Measurements from ENCODE around the gene RIF1. TPM values are rescaled to one million over a fixed set of nuclear protein-coding genes. Genes with fewer than 3 reads are reported as not detected.
A peak's percentile ranks its signal among the peaks of the same experiment; 100 is the strongest.

RIF1 gene
- total RNA-seq, 1 experiment from 2014 or later: 123 TPM

- H3K56ac ChIP-seq (ENCODE audit: insufficient read length, low read depth, low read length): no peak overlapping the region
- H3K14ac ChIP-seq (ENCODE audit: insufficient read depth, low read length): no peak overlapping the region
- H2BK120ac ChIP-seq (ENCODE audit: low read depth, low read length, poor library complexity, severe bottlenecking): no peak overlapping the region
- WGBS (ENCODE audit: extremely low coverage, insufficient read length, low lambda C conversion rate): no CpG with 5 or more reads among the region's 4 CpGs
- no peak for DNase-seq
- no peaks in the 10 kb centered on the region for H3K27me3 Mint-ChIP-seq (ENCODE audit: low read depth)
- H3K9me3 Mint-ChIP-seq: no peaks in the 10 kb centered on the region
- no peak overlapping the region for H2BK15ac ChIP-seq (ENCODE audit: low read depth, low read length)
- H2BK12ac ChIP-seq (ENCODE audit: insufficient read length, low read depth, low read length): no peak overlapping the region
- H3T11ph ChIP-seq (ENCODE audit: low read length): no peak overlapping the region
- H3K18ac ChIP-seq (ENCODE audit: insufficient read length, low read depth, low read length): no peak overlapping the region
- no peaks in the 10 kb centered on the region for H3K79me2 ChIP-seq (ENCODE audit: insufficient read depth, low read length)
- H3K9me3 ChIP-seq (ENCODE audit: control insufficient read depth, low read depth, low read length): no peaks in the 10 kb centered on the region
- no peak overlapping the region for H3K4me2 ChIP-seq (ENCODE audit: insufficient read depth, insufficient read length, low read length)
- 0 out of 4 replicates have a peak, but pooled peaks cover 0 to 4% of the 10 kb centered on the region in 2 experiments for H3K4me1 Mint-ChIP-seq
- no peak overlapping the region for H2BK20ac ChIP-seq (ENCODE audit: low read depth, low read length, poor library complexity, severe bottlenecking)
- H3K4ac ChIP-seq (ENCODE audit: low read depth, low read length): no peak overlapping the region
- no peak overlapping the region for H3K27ac ChIP-seq (ENCODE audit: insufficient read length, low read depth, low read length)
- no peaks in the 10 kb centered on the region for H3K4me1 ChIP-seq (ENCODE audit: insufficient read depth, low read length)
- H3K79me1 ChIP-seq (ENCODE audit: insufficient read depth, low read depth, low read length, poor library complexity, severe bottlenecking): no peaks in the 10 kb centered on the region
- H2BK5ac ChIP-seq (ENCODE audit: insufficient read length, low read length): no peak overlapping the region
- H3K9ac ChIP-seq (ENCODE audit: extremely low read depth, insufficient read length, low read length): no peak overlapping the region
- no peaks in the 10 kb centered on the region for H3K27me3 ChIP-seq (ENCODE audit: insufficient read depth, low read length)
- no peak overlapping the region for H4K5ac ChIP-seq (ENCODE audit: insufficient read length, low read depth, low read length)
- H3K27ac Mint-ChIP-seq: peak overlapping the region in 1 of 3 experiments; percentile 78; a peak in 3 of 7 replicates
- H3K36me3 Mint-ChIP-seq (ENCODE audit: insufficient read depth in 1 of 3, low read depth in 3 of 3): peaks cover 10 to 40% (median 36%) of the 10 kb centered on the region in 3 experiments; a peak in 6 of 7 replicates
- H3K23ac ChIP-seq (ENCODE audit: insufficient read length, low read depth, low read length): no peak overlapping the region
- H2AFZ ChIP-seq (ENCODE audit: low read length): no peak overlapping the region
- no peaks in the 10 kb centered on the region for H4K20me1 ChIP-seq (ENCODE audit: control insufficient read depth, insufficient read depth, insufficient read length)
- H3K23me2 ChIP-seq (ENCODE audit: insufficient read length, low read depth, low read length, poor library complexity, severe bottlenecking): no peaks in the 10 kb centered on the region
- H4K91ac ChIP-seq (ENCODE audit: insufficient read length, low read depth, low read length): no peak overlapping the region
- no peak overlapping the region for H4K8ac ChIP-seq (replicated peaks; ENCODE audit: insufficient read length, low read depth, low read length)
- no peak for TF ChIP-seq CTCF (conservative IDR thresholded peaks at IDR 0.05)
- H2AK5ac ChIP-seq (ENCODE audit: insufficient read length, low read length): no peak overlapping the region
- H3K4me3 Mint-ChIP-seq: no peak overlapping the region
Observed at GRCh38 chr2:151484100-151484499, 74.4 kb downstream of the RIF1 start.
